EH (cell line): ENCODE results near the gene PAX5.

Source experiments
- DNase-seq: peaks from one replicate; pipeline ENCODE4 v3.0.0-alpha.2; 2015; ENCODE audit warnings: low read depth

Gene PAX5

GRCh38 chr9:36803961-36804360 is 230.1 kb downstream of the PAX5 start:
- DNase-seq, result no peak

GRCh38 chr9:36802201-36802920 is 231.7 kb downstream of the PAX5 start:
- peak; percentile 68 for DNase-seq

GRCh38 chr9:36800455-36800854 is 233.6 kb downstream of the PAX5 start:
- DNase-seq, result no peak

GRCh38 chr9:36798350-36799065 is 235.6 kb downstream of the PAX5 start:
- DNase-seq, result no peak

- DNase-seq, result no peak
Measured at GRCh38 chr9:36797471-36798220, 236.4 kb downstream of the PAX5 start.

DNA sequence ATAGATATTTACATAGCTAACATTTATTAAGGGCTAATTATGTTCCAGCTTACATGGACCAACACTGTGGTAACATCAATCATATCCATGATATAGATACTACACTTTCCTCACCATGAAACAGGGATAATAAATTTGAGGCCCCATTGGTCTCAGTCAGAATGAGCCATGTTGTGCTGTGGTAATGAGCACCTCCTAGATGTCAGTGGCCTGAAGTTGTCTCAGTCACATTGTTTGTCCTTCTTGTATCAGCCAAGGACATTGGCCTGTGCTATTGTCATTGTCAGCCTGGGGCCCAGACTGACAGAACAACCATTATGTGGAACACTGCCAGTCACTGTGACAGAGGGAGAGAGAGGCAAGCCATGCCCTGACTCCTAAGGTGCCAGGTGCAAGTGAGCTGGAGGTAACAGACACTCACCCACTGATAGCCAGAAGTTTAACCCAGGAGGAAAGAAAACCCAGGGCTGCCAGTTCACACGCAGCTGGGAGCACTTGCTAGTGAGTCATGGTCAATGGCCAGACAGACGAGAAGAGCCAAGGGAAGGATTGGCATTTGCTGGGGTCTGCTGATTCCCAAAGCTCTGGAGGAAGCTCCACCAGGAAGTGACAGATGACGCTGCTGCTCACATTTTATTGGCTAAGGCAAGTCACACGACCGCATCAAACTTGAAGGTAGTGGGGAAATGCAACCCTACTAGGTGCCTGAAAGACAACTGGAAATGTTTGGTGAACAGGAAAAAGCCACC is 237.2 kb downstream of the PAX5 start:
- no peak for DNase-seq

- no peak for DNase-seq
Measured at GRCh38 chr9:36794461-36794860, 239.6 kb downstream of the PAX5 start.

GRCh38 chr9:36793277-36793676 is 240.8 kb downstream of the PAX5 start:
- DNase-seq, result no peak

DNA sequence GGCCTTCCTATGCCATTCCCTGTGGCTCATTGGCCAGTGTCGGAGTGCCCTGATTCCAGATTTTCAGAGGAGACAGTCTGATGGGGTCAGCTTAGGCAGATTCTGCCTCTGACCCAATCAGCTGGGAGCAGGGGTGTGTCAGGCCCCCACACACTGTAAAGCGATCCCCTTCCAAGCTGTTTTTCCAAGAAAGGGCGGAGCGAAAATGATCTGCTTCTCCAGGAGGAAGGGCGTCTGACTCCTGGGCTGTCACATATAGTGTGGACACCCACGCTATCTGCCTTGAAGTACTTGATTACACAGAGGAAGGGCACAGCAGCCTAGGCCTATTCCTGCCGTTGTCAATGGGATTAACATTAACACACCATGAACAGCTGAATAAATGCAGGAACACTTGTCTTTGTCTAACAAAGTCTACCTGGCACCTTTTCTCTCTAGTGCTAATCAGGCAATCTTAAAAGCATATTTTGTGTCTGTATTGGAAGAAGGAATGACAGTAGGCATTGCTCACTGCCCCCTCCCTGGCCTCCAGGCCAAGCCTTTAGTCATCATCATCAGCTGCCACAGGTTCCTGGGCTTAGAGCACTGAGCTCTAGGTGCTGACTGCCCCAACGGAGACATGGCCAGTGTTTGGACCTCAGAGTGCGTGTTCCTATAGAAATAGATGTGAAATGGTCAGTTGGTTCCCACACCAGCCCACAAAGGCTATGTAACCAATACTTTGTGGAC is 242.7 kb downstream of the PAX5 start:
- no peak for DNase-seq

DNA sequence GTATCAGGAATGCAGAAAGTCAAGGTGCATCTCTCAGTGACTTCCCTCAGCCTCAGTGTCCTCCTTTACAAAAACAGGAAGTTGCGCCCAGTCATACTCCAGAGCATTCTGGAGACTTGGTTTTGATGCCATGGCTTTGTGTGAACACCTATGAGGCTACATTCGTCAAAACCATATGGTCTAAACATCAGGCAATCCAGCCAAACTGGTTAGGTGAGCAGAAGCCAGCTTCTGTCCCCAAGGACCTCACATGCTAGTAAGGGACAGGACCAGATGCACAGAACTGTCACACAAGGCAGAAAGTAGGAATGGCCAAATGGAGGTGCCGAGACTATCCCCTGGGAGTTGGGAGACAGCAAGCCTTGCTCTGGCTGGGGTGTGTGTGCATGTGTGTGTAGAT is 244.2 kb downstream of the PAX5 start:
- DNase-seq, result no peak

DNA sequence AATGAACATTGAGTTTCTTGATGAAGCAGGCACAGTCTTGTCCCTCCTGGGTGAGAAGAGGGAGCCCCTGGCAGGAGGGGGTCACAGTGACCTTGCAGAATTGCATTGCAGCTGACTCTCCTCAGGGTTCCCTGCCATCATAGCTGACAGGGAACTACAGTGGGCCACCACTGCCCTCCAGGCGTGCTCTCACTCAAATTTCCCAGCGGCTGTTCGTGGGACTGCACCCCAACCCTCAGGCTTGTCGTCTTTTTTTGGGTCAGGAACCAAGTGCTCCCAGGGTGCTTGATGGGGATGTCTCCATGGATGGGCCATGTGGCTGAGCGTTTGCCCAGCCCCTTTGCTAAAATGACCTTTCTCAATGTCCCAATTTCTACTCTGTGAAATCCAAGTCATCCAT is 245.5 kb downstream of the PAX5 start:
- DNase-seq, result no peak

DNA sequence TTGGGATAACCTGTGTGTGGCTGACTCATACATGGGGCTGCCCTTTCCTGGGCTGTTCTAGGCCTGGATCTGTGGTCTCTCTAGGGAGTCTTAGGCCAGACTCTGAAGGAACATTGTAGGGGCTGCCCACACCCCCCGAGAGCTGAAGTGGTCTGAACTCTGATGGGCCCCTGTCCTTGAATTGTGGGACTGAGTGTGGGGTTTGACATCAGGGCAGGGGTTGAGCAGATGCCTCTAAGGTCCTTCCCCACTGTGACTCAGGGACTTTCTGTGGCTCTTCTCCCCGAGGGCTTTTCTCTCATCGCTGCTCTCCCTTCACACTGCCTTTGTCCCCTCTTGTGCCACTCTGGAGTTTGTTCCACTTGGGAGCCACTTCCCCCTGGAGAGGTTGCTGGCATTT is 246.4 kb downstream of the PAX5 start:
- no peak for DNase-seq
